Measurements from ENCODE around the gene TNFAIP2. TPM values are rescaled to one million over a fixed set of nuclear protein-coding genes. Genes with fewer than 3 reads are reported as not detected.
"Not testable (repeated sequence)": the region's sequence is repeated elsewhere in the genome, so short reads cannot be mapped to it uniquely, and the experiment has no call there.

The TNFAIP2 gene
- total RNA-seq, 2 experiments from 2014 or later, result 1.1 to 1.2 TPM

GRCh38 chr14:103115845-103116572 is 7.3 kb upstream of the TNFAIP2 start:
- ChIA-PET CTCF (interaction anchor here (2.2 kb wide), 1 partner anchor 11 kb away, joined by 16 read pairs; no protein-coding TSS in a partner anchor), POLR2A (interaction anchor here (0.5 to 0.6 kb wide), 2 partner anchors 56 to 193 kb away, joined by 3 read pairs; no protein-coding TSS in a partner anchor)
- Mint-ChIP-seq H3K36me3 (ENCODE audit: low read depth) (no peaks in the 10 kb centered on the region), H3K4me1 (ENCODE audit: low read depth) (peaks cover 4% of the 10 kb centered on the region), H3K9me3 (no peaks in the 10 kb centered on the region), H3K27ac (no peak overlapping the region), H3K4me3 (no peak overlapping the region), H3K27me3 (peaks cover 10% of the 10 kb centered on the region)
- intact Hi-C loops (cut with micrococcal nuclease), result no loop called here
- ATAC-seq, result no peak
- TF ChIP-seq CTCF (IDR thresholded peaks at IDR 0.05), result no peak
- DNase-seq, result no peak

- ChIA-PET CTCF (interaction anchor here (2.2 kb wide), 1 partner anchor 11 kb away, joined by 16 read pairs; no protein-coding TSS in a partner anchor), POLR2A (no interaction called here)
- Mint-ChIP-seq H3K36me3 (ENCODE audit: low read depth) (no peaks in the 10 kb centered on the region), H3K27me3 (peaks cover 13% of the 10 kb centered on the region), H3K9me3 (no peaks in the 10 kb centered on the region), H3K27ac (no peak overlapping the region), H3K4me3 (no peak overlapping the region), H3K4me1 (ENCODE audit: low read depth) (peaks cover 4% of the 10 kb centered on the region)
- intact Hi-C loops (cut with micrococcal nuclease), result no loop called here
- no peak for TF ChIP-seq CTCF (IDR thresholded peaks at IDR 0.05)
- DNase-seq, result no peak
- ATAC-seq, result no peak
Measured at GRCh38 chr14:103116636-103117035, 6.6 kb upstream of the TNFAIP2 start.

- not testable (repeated sequence) for H3K9me3 Mint-ChIP-seq; H3K36me3 Mint-ChIP-seq (ENCODE audit: low read depth)
Measured at GRCh38 chr14:103117499-103117898, 5.8 kb upstream of the TNFAIP2 start.

GRCh38 chr14:103118018-103118662 is 5.1 kb upstream of the TNFAIP2 start:
- CTCF ChIA-PET, result interaction anchor here (4.3 kb wide), 1 partner anchor 13 kb away, joined by 21 read pairs; no protein-coding TSS in a partner anchor
- Mint-ChIP-seq H3K4me1 (ENCODE audit: low read depth) (peaks cover 4% of the 10 kb centered on the region), H3K4me3 (no peak overlapping the region), H3K27ac (no peak overlapping the region), H3K27me3 (peaks cover 18% of the 10 kb centered on the region), H3K36me3 (ENCODE audit: low read depth) (no peaks in the 10 kb centered on the region), H3K9me3 (no peaks in the 10 kb centered on the region)
- no peak for ATAC-seq
- no peak for TF ChIP-seq CTCF (IDR thresholded peaks at IDR 0.05)
- intact Hi-C loops (cut with micrococcal nuclease), result no loop called here
- no peak for DNase-seq
- POLR2A ChIA-PET, result no interaction called here

More at GRCh38 chr14:103117499-103117898, 5.8 kb upstream of the TNFAIP2 start:
- intact Hi-C loops (cut with micrococcal nuclease); POLR2A ChIA-PET; DNase-seq; ATAC-seq; H3K4me3 Mint-ChIP-seq; H3K4me1 Mint-ChIP-seq (ENCODE audit: low read depth); H3K27ac Mint-ChIP-seq: not testable (repeated sequence)
- CTCF ChIA-PET, result interaction anchor here (4.3 kb wide), 1 partner anchor 12 kb away, joined by 21 read pairs; no protein-coding TSS in a partner anchor
- H3K27me3 Mint-ChIP-seq, result peaks cover 18% of the 10 kb centered on the region

- POLR2A ChIA-PET, result no interaction called here
- H3K4me3 Mint-ChIP-seq, result no peak overlapping the region
- H3K36me3 Mint-ChIP-seq (ENCODE audit: low read depth), result no peaks in the 10 kb centered on the region
- intact Hi-C loops (cut with micrococcal nuclease), result no loop called here
- CTCF ChIA-PET, result interaction anchor here (4.3 kb wide), 1 partner anchor 14 kb away, joined by 21 read pairs; no protein-coding TSS in a partner anchor
- no peak for TF ChIP-seq CTCF (IDR thresholded peaks at IDR 0.05)
- ATAC-seq (no peak), DNase-seq (no peak)
- peaks cover 18% of the 10 kb centered on the region for H3K27me3 Mint-ChIP-seq
- peaks cover 4% of the 10 kb centered on the region for H3K4me1 Mint-ChIP-seq (ENCODE audit: low read depth)
- no peaks in the 10 kb centered on the region for H3K9me3 Mint-ChIP-seq
- no peak overlapping the region for H3K27ac Mint-ChIP-seq
Measured at GRCh38 chr14:103118663-103119404, 4.4 kb upstream of the TNFAIP2 start.

- H3K36me3 Mint-ChIP-seq (ENCODE audit: low read depth); H3K4me3 Mint-ChIP-seq; ATAC-seq; intact Hi-C loops (cut with micrococcal nuclease); POLR2A ChIA-PET; H3K9me3 Mint-ChIP-seq; H3K27ac Mint-ChIP-seq; H3K4me1 Mint-ChIP-seq (ENCODE audit: low read depth); DNase-seq: not testable (repeated sequence)
- CTCF ChIA-PET, result interaction anchor here (4.3 kb wide), 1 partner anchor 14 kb away, joined by 21 read pairs; no protein-coding TSS in a partner anchor
- peaks cover 24% of the 10 kb centered on the region for H3K27me3 Mint-ChIP-seq
Measured at GRCh38 chr14:103119527-103119926, 3.7 kb upstream of the TNFAIP2 start.
